KMS-11 (cell line): ENCODE results near the gene XRCC4.

Experiments
- H2AFZ ChIP-seq: fragments of 200-600 bp; sonication (generic); 2 replicates; pipeline ENCODE4 v1.6.1; 2016; ENCODE audit warnings: antibody characterized with exemption, mixed run types, low read depth
- H3K27ac ChIP-seq: fragments of 200-600 bp; sonication (generic); 2 replicates; pipeline ENCODE4 v1.6.1; 2016; ENCODE audit warnings: mild to moderate bottlenecking, mixed run types
- H3K27me3 ChIP-seq: fragments of 200-600 bp; sonication (generic); 2 replicates; pipeline ENCODE4 v1.6.1; 2017; ENCODE audit warnings: mild to moderate bottlenecking, low read depth, mixed run types, moderate library complexity; ENCODE audit not compliant: insufficient read depth
- H3K36me3 ChIP-seq: fragments of 200-600 bp; sonication (generic); 2 replicates; pipeline ENCODE4 v1.6.1; 2017; ENCODE audit warnings: mild to moderate bottlenecking, mixed run types; ENCODE audit not compliant: insufficient read depth
- H3K4me1 ChIP-seq: fragments of 200-600 bp; sonication (generic); 2 replicates; pipeline ENCODE4 v1.6.1; 2016; ENCODE audit warnings: mild to moderate bottlenecking, low read depth, mixed run types; ENCODE audit not compliant: poor library complexity, severe bottlenecking
- H3K4me2 ChIP-seq: fragments of 200-600 bp; sonication (generic); 2 replicates; pipeline ENCODE4 v1.7.0; 2016; ENCODE audit warnings: mild to moderate bottlenecking, mixed run types
- H3K4me3 ChIP-seq: fragments of 200-600 bp; sonication (generic); IDR thresholded peaks from 2 replicates; pipeline ENCODE4 v1.6.1; 2017; ENCODE audit warnings: low read depth, low read length, mixed read lengths; ENCODE audit not compliant: insufficient read depth
- H3K79me2 ChIP-seq: fragments of 200-600 bp; sonication (generic); 2 replicates; pipeline ENCODE4 v1.6.1; 2016; ENCODE audit warnings: low read depth, mixed run types; ENCODE audit not compliant: insufficient read depth
- H3K9ac ChIP-seq: fragments of 200-600 bp; sonication (generic); 2 replicates; pipeline ENCODE4 v1.6.1; 2016; ENCODE audit warnings: mild to moderate bottlenecking, mixed run types
- H4K20me1 ChIP-seq: fragments of 200-600 bp; sonication (generic); 2 replicates; pipeline ENCODE4 v1.6.1; 2016; ENCODE audit warnings: mild to moderate bottlenecking, mixed run types; ENCODE audit not compliant: insufficient read depth
- TF ChIP-seq, protein P1 (sequence below): fragments of 200-600 bp; sonication (generic); conservative IDR thresholded peaks from 2 replicates; pipeline ENCODE4 v1.6.1; 2017; ENCODE audit warnings: low read depth, mild to moderate bottlenecking, antibody characterized with exemption, low read length, moderate library complexity, mixed read lengths

XRCC4 gene

DNA sequence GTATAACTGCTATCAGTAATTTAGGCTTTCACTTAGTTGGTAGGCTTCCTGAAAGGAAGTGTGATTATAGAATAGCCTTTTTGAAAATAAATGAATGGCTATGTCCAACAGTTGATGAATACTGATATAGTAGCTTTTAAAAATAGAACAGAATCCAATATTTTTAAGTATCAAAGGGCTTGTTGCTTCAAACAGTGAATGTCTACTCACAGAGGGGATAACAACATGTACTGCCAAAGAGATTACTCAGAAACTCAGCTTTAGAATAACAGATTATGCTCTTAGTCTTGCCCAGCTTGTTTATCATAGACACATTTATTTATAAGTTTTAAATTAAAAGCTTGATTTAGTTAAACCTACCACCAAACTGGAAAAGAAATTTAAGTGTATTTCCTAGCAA, 132.6 kb downstream of the XRCC4 start:
- H3K27me3 ChIP-seq = no peaks in the 10 kb centered on the region
- H3K9ac ChIP-seq = no peak overlapping the region
- no peaks in the 10 kb centered on the region for H3K4me1 ChIP-seq
- H3K27ac ChIP-seq = no peak overlapping the region
- no peaks in the 10 kb centered on the region for H4K20me1 ChIP-seq
- no peaks in the 10 kb centered on the region for H3K79me2 ChIP-seq
- TF ChIP-seq, protein P1, sequence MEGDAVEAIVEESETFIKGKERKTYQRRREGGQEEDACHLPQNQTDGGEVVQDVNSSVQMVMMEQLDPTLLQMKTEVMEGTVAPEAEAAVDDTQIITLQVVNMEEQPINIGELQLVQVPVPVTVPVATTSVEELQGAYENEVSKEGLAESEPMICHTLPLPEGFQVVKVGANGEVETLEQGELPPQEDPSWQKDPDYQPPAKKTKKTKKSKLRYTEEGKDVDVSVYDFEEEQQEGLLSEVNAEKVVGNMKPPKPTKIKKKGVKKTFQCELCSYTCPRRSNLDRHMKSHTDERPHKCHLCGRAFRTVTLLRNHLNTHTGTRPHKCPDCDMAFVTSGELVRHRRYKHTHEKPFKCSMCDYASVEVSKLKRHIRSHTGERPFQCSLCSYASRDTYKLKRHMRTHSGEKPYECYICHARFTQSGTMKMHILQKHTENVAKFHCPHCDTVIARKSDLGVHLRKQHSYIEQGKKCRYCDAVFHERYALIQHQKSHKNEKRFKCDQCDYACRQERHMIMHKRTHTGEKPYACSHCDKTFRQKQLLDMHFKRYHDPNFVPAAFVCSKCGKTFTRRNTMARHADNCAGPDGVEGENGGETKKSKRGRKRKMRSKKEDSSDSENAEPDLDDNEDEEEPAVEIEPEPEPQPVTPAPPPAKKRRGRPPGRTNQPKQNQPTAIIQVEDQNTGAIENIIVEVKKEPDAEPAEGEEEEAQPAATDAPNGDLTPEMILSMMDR = no peak
- no peaks in the 10 kb centered on the region; the same call in 1 of the 2 replicates for H3K36me3 ChIP-seq
- no peak overlapping the region for H3K4me3 ChIP-seq
- H3K4me2 ChIP-seq = no peak overlapping the region
- H2AFZ ChIP-seq = no peak overlapping the region

DNA sequence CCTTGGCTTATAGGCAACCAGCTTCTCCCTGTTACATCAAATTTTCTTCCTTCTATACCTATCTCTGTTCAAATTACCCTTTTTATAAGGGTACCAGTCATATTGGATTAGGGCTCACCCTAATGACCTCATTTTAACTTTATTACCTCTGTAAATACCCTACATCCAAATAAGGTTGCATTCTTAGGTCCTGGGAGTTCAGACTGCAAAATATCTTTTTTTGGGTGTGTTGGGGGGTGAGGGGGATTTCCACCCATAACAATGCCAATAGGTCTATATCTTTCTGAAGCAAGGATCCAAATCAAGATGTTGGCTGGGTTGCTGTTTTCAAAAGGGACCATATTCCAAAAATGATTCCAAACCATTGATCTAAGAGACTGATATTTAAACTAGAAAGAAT, 141.7 kb downstream of the XRCC4 start:
- Histone ChIP-seq H4K20me1 (no peaks in the 10 kb centered on the region), H3K4me2 (no peak overlapping the region), H3K4me1 (no peaks in the 10 kb centered on the region), H3K9ac (no peak overlapping the region), H3K27me3 (no peaks in the 10 kb centered on the region), H3K79me2 (no peaks in the 10 kb centered on the region), H3K27ac (no peak overlapping the region), H3K36me3 (no peaks in the 10 kb centered on the region), H2AFZ (no peak overlapping the region), H3K4me3 (no peak overlapping the region)
- TF ChIP-seq, protein P1 = no peak

DNA sequence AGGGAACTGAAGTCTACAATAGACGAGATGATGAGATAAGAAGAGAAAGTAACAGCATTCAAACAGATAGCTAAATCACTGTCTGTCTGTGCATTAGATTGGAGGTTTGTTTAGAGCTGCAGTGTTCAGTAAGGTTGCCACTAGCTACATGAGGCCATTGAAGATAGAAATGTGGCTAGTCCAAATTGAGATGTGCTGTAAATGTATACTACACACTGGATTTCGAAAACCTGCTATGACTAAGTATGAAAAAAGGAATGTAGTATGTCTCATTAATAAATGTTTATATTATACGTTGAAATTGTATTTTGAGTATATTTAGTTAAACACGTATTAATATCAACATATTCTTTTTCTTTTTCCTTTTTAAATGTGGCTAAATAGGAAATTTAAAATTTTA, 142.1 kb downstream of the XRCC4 start:
- Histone ChIP-seq H3K9ac (no peak overlapping the region), H3K4me1 (no peaks in the 10 kb centered on the region), H4K20me1 (no peaks in the 10 kb centered on the region), H3K36me3 (no peaks in the 10 kb centered on the region), H2AFZ (no peak overlapping the region), H3K79me2 (no peaks in the 10 kb centered on the region), H3K27ac (no peak overlapping the region), H3K4me3 (no peak overlapping the region), H3K4me2 (no peak overlapping the region), H3K27me3 (no peaks in the 10 kb centered on the region)
- TF ChIP-seq, protein P1 = no peak

DNA sequence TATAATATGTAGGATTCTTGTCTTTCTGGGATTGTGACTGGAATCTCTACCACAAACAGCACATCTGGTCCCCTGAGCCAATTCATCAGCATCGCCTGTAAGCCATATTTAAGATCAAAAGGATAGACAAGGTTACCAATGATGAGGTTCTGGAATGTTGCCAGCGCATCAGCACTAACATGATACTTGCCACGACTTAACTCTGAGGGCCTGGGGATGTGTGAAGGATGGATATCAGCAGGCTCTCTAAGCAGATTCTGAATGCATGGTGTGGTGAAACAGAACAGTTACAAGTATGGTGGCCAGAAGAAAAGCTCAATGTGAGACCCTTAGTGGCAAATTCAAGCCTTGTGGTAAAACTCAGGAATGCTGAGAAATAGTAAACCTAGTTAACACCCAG, 143.0 kb downstream of the XRCC4 start:
- H3K4me1 ChIP-seq = no peaks in the 10 kb centered on the region
- no peaks in the 10 kb centered on the region for H4K20me1 ChIP-seq
- H2AFZ ChIP-seq = no peak overlapping the region
- H3K36me3 ChIP-seq = no peaks in the 10 kb centered on the region
- H3K27ac ChIP-seq = no peak overlapping the region
- H3K79me2 ChIP-seq = no peaks in the 10 kb centered on the region
- TF ChIP-seq, protein P1 = no peak
- H3K9ac ChIP-seq = no peak overlapping the region
- no peak overlapping the region for H3K4me2 ChIP-seq
- no peak overlapping the region for H3K4me3 ChIP-seq
- H3K27me3 ChIP-seq = no peaks in the 10 kb centered on the region
